Measurements from ENCODE around the gene CUX1. TPM values are rescaled to one million over a fixed set of nuclear protein-coding genes. Genes with fewer than 3 reads are reported as not detected.
"Not testable (repeated sequence)": the region's sequence is repeated elsewhere in the genome, so short reads cannot be mapped to it uniquely, and the experiment has no call there.

CUX1 gene
- total RNA-seq, 1 experiment from 2014 or later: 34.9 TPM

- no peak for DNase-seq (ENCODE audit: extremely low read depth, low read depth)
Measured at GRCh38 chr7:101820703-101821102, 3.3 kb downstream of the CUX1 start.

GRCh38 chr7:101822632-101823031 is 5.2 kb downstream of the CUX1 start:
- not testable (repeated sequence) for DNase-seq (ENCODE audit: extremely low read depth, low read depth)

DNA sequence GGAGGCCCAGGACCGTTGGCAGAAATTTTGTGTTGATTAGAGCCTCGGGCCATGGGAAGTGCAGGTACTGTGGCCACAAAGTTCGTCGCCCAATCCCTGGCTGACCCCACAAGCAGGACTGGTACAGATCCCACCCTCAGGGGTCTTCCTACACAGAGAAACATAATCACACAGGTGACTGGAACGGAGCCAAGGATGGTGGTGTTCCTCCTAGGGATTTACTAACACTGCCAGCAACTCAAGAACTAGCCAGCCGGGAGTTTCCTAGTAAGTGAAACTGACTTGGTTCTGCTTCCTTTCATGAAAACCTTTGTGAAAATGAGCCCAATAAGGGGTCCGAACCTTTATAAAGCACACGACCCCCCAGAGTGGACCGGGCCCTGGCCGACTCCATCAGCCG is 5.7 kb downstream of the CUX1 start:
- no peak for DNase-seq (ENCODE audit: extremely low read depth, low read depth)

DNA sequence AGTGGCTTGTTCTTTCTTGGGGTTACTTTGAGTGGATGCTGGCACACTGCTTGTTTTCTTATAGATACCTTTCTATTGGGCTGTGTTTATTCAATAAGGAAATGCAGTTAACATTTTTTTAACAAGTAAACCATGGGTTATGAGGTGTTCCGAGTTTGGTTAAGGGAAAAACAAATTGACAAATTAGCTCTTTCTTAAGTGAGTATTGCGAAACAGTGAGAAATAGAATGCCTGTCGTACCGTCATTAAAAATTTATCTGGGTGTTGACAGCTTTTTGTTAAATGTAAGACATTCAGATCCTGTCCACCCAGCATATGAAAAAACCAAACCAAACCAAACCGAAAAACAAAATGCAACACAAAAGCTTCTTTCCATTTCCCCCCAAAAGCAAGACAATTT is 6.2 kb downstream of the CUX1 start:
- DNase-seq (ENCODE audit: extremely low read depth, low read depth): no peak

DNA sequence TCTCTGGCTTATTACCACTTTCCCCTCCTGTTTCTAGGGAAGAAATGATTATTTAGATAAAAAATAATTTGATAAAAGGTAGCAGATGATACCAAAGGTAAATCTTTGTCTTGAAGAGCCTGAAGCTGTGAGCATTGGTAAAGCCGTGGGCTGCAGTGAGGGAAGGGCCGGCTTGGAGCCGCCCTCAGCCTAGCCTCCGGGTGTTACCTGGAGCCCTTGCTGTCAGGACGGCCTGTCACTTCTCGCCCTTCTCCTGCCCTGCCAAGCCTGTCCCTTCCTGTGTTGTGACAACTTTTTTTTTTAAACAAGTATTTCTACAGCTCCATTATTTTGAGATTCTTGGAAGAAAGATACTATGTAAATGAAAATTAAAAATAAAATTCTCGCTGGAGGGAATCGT is 7.0 kb downstream of the CUX1 start:
- DNase-seq (ENCODE audit: extremely low read depth, low read depth): no peak

DNA sequence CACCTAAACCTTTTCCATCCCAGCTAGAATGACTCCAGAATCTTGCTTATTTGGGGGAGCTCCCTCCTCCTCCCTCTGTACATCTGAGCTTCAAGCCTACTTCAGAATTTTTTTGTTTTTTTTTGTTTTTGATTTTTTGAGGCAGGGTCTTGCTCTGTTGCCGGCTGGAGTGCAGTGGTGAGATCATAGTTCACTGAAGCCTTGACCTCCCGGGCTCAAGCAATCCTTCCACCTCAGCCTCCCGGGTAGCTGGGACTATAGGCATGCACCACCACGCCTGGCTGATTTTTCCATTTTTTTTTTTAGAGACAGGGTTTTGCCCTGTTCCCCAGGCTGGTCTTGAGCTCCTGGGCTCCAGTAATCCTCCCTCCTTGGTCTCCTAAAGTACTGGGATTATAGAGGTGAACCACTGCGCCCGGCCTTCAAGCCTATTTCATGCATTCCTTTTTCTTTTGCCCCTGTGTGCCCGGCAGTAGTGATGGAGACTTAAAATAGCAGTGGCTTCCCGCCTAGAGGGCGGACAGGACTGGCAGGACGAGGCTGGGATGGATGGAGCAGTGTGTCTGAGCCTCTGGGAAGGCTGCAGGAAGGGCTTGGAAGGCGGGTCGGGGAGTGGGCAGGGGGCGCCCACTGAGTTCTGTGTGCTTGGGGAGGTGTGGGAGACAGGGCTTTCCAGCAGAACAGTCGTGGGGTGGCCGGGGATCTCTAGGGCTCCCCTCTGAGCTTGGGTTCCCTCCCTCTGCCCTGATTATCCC is 8.8 kb downstream of the CUX1 start:
- no peak for DNase-seq (ENCODE audit: extremely low read depth, low read depth)

DNA sequence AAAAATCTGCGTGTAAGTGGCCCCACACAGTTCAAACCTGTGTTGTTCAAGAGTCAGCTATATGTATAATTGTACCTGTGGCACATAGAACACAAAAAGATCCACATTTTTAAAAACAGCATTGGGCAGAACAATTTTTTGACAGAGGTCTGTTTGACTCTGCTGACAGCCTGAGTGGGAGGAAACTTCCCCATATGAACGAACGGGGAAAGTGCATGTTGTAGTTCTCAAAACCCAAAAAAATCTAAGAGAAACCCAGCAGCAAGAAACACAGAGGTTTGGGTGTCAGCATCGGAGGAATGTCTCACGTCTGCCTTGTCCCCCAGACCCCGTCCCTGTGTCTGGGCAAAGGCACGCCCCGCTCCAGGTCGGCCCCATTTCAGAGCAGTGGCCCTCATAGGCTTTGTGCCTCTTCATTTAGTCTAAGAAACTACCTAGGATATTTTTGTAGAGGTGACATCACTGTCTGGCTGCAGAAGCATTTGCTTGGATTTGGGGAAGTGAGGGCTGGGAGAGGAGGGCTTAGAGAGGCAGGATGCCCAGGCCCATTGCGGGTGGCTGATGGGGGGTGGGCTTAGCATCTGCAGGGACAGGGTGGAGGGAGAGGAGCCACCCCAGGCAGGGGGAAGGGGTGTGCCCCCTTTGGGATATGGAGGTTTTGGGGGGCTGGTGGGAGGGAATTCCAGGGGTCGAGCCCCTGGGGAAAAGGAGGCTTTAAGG is 11.0 kb downstream of the CUX1 start:
- DNase-seq (ENCODE audit: extremely low read depth, low read depth): no peak

GRCh38 chr7:101829374-101829773 is 11.9 kb downstream of the CUX1 start:
- no peak for DNase-seq (ENCODE audit: extremely low read depth, low read depth)

GRCh38 chr7:101829821-101830220 is 12.4 kb downstream of the CUX1 start:
- no peak for DNase-seq (ENCODE audit: extremely low read depth, low read depth)

DNA sequence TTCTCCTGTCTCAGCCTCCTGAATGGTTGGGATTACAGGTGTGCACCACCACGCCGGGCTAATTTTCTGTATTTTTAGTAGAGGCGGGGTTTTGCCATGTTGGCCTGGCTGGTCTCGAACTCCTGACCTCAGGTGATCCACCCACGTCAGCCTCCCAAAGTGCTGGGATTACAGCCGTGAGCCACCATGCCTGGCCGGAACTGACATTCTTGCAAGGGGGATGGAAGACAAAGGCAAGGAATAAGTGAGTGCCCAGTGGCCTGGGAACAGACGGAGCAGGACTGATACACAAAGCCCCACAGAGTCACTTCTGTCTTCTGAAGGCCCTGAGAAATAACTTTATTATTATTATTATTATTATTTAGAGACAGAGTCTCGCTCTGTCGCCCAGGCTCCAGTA is 14.0 kb downstream of the CUX1 start:
- not testable (repeated sequence) for DNase-seq (ENCODE audit: extremely low read depth, low read depth)

GRCh38 chr7:101832205-101832631 is 14.8 kb downstream of the CUX1 start:
- no peak for DNase-seq (ENCODE audit: extremely low read depth, low read depth)

DNA sequence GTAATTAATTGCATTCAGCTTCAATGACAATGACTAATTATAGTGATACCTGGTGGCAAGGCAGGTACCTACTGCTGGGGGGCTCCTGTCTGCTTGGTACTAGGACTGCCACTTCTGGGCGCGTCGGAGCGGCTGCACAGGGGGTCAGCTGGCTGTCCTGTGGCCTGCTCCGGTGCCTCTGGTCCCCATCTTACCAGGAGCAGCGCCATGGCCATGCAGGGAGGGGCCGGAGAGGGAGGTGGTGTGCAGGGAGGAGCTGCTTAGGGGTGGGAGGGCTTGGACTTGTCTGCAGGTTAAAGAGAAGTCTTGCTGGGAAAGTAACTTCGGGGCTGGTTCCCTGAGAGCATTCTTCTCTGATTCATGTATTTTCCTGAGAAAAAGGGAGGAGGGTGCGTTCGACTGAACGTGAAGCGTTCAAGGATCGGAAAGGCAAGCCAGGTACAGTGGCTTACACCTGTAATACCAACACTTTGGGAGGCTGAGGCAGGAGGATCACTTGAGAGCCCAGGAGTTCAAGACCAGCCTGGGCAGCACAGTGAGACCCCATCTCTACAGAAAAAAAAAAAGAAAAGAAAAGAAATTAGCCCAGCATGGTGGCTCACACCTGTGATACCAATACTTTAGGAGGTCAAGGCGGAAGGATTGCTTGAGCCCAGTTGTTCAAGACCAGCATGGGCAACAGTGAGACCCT is 15.4 kb downstream of the CUX1 start:
- no peak for DNase-seq (ENCODE audit: extremely low read depth, low read depth)

- DNase-seq (ENCODE audit: extremely low read depth, low read depth): no peak
Measured at GRCh38 chr7:101833799-101834198, 16.4 kb downstream of the CUX1 start.

DNA sequence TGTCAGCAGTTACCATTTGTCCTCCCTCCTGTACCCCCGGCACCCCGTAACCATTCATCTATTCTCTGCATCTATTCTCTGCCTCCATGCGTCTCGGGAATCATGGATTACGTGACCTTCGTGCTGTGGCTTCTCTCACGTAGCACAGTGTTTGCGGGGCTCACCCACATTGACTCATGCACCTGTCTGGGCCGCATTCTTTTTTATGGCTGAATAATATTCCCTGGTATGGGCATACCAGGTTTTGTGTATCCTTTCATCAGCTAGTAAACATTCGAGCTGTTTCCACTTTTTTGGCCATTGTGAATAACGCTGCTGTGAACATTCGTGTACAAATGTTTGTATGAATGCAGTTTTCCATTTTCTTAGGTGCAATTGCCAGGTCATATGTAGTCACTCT is 17.7 kb downstream of the CUX1 start:
- no peak for DNase-seq (ENCODE audit: extremely low read depth, low read depth)

- DNase-seq (ENCODE audit: extremely low read depth, low read depth): not testable (repeated sequence)
Measured at GRCh38 chr7:101837433-101837832, 20.0 kb downstream of the CUX1 start.

GRCh38 chr7:101838837-101839483 is 21.5 kb downstream of the CUX1 start:
- no peak for DNase-seq (ENCODE audit: extremely low read depth, low read depth)

DNA sequence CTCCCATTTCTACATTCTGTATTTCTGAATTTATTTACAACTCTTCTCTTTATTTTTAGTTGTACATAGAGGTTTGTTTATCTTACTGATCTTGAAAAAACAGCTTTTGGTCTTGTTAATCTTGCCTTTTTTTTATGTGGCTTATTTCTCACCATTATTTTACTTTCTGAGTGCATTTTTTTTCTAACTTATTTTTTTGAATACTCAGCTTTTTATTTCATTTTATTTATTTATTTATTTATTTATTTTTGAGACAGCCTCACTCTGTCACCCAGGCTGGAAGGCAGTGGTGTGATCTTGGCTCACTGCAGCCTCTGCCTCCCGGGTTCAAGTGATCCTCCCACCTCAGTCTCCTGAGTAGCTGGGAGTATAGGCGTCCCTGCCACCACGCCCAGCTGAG is 23.9 kb downstream of the CUX1 start:
- DNase-seq (ENCODE audit: extremely low read depth, low read depth): no peak

DNA sequence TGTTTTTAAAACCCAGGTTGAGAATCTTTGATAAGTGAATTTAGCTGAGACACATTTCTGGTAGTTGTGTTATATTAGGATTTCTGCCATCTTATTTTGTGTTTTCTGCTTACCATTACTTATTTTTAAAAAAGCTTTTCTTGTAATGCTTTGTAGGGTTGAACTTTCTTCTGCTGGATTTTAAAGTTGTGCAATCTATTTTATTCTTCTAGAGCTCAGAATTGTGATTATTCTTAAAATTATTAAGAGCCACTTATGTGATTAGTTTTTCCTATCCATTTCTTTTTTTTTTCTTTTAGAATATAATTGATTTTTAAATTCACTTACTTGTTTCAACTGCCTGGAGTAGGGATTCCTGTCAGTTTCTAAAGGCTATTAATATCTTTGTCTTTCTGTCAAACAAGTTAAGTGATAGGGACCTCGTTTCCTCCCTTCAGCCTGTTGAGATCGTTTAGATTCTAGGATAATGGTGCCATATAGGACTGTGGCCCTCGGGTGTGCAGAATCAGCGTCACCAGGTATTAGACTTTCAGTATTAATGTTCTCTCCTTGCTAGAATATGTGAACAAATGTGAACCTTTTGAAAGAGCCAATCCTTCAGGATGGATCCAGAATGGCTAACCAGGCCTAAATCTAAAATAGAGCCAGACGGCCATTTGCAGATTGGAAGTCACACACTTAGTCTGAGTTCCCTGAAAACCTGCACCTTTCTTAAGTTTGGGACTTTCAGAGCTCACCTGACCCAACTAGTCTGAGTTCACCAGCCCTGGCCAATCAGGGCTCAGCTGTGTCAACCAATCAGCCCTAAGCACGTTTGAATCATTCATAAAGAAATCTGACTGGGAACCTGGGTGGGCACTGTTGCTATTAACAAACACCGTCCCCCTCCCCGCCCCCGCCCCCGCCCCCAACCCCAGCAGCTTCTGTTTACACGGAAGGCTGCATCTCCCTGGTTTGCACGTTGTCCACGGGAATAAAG is 26.2 kb downstream of the CUX1 start:
- DNase-seq (ENCODE audit: extremely low read depth, low read depth): no peak

GRCh38 chr7:101845974-101846373 is 28.5 kb downstream of the CUX1 start:
- DNase-seq (ENCODE audit: extremely low read depth, low read depth): no peak
